Vagina (tissue), 2 donors: Measurements from ENCODE around the gene PDE4D.

Source experiments
- POLR2A ChIP-seq, 2 donors: fragments of 450-650 bp; IDR thresholded peaks; one replicate each; pipeline ENCODE4 v1.6.1; 2017; ENCODE audit warnings: antibody characterized with exemption in 2 of 2, mild to moderate bottlenecking in 2 of 2, moderate library complexity in 2 of 2
- POLR2AphosphoS5 ChIP-seq, 2 donors: sonication (generic); formaldehyde crosslinking; IDR thresholded peaks; one replicate each; pipeline ENCODE4 v1.9.0; 2017; ENCODE audit warnings: antibody characterized with exemption in 2 of 2, mild to moderate bottlenecking in 2 of 2, low read depth in 1 of 2; ENCODE audit not compliant: insufficient read depth in 1 of 2
- TF ChIP-seq, protein P1 (sequence below), 3 experiments: fragments of 450-650 bp in 2 of 3; fragments of 200-600 bp in 1 of 3; sonication (generic) in 1 of 3; IDR thresholded peaks; one replicate each; pipeline ENCODE4 v1.5.1; 2017 to 2019; ENCODE audit warnings: antibody characterized with exemption in 3 of 3, mild to moderate bottlenecking in 2 of 3, moderate library complexity in 2 of 3

DNA sequence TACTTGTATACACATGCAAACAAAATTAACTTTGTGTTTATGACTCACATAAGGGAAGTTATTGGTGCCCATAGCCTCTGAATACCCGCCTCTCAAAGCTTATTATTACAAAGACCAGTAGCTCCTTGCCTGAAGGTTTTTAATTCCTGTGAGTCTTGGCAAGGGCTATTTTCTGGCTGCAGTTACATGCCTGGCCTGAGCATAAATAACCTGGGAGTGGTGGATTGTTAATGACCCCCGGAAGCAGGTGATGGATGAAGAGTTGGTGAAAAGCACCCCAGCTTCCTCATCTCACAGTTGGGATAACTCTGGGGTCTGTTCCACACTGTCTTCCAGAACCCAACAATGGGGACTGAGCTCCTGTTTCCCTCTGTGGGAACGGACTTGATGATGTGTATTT, 594.5 kb downstream of the PDE4D start:
- TF ChIP-seq, protein P1, sequence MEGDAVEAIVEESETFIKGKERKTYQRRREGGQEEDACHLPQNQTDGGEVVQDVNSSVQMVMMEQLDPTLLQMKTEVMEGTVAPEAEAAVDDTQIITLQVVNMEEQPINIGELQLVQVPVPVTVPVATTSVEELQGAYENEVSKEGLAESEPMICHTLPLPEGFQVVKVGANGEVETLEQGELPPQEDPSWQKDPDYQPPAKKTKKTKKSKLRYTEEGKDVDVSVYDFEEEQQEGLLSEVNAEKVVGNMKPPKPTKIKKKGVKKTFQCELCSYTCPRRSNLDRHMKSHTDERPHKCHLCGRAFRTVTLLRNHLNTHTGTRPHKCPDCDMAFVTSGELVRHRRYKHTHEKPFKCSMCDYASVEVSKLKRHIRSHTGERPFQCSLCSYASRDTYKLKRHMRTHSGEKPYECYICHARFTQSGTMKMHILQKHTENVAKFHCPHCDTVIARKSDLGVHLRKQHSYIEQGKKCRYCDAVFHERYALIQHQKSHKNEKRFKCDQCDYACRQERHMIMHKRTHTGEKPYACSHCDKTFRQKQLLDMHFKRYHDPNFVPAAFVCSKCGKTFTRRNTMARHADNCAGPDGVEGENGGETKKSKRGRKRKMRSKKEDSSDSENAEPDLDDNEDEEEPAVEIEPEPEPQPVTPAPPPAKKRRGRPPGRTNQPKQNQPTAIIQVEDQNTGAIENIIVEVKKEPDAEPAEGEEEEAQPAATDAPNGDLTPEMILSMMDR (IDR thresholded peaks at IDR 0.05) = no peak
- TF ChIP-seq POLR2A (IDR thresholded peaks at IDR 0.05) (no peak), POLR2AphosphoS5 (IDR thresholded peaks at IDR 0.05; ENCODE audit: insufficient read depth in 1 of 2, low read depth in 1 of 2) (no peak)
